HG03565 (cell line): ENCODE data around the gene RFXANK.

Source experiments
- ATAC-seq: cut with Tn5 transposase; IDR thresholded peaks from one replicate; pipeline ENCODE4 v1.9.1; 2021; ENCODE audit warnings: mild to moderate bottlenecking, moderate library complexity; ENCODE audit not compliant: unreplicated experiment

The RFXANK gene

DNA sequence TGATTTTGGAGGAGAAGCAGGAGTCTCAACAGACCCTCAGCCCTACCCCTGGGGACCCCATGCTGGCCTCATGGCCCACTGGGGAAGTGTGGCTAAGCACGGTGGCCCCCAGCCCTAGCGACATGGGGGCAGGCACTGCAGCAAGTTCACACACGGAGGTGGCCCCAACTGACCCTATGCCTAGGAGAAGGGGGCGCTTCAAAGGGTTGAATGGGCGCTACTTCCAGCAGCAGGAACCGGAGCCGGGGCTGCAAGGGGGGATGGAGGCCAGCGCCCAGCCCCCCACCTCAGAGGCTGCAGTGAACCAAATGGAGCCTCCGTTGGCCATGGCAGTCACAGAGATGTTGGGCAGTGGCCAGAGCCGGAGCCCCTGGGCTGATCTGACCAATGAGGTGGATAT is 34.6 kb downstream of the RFXANK start:
- no peak for ATAC-seq

DNA sequence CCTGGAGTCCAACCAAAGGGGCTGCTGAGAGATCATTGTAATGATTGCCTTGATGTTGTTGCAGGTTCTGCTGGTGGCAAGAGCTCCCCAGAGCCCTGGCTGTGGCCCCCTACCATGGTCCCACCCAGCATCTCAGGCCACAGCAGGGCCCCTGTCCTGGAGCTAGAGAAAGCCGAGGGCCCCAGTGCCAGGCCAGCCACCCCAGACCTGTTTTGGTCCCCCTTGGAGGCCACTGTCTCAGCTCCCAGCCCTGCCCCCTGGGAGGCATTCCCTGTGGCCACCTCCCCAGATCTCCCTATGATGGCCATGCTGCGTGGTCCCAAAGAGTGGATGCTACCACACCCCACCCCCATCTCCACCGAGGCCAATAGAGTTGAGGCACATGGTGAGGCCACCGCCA is 35.2 kb downstream of the RFXANK start:
- no peak for ATAC-seq

DNA sequence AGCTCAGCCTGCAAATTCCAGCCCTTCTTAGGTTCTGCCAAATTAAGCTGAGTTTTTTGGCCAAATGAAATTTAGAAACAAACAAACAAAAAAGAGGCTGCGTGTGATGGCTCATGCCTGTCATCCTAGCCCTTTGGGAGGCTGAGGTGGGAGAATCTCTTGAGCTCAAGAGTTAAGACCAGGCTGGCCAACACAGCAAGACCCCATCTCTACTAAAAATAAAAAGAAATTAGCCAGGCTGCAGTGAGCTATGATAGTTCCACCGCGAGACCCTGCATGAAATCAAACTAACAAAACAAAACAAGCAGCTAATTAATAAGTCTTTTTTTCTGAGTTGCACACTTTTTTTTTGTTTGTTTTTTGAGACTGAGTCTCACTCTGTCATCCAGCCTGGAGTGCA is 37.6 kb downstream of the RFXANK start:
- ATAC-seq, result no peak

DNA sequence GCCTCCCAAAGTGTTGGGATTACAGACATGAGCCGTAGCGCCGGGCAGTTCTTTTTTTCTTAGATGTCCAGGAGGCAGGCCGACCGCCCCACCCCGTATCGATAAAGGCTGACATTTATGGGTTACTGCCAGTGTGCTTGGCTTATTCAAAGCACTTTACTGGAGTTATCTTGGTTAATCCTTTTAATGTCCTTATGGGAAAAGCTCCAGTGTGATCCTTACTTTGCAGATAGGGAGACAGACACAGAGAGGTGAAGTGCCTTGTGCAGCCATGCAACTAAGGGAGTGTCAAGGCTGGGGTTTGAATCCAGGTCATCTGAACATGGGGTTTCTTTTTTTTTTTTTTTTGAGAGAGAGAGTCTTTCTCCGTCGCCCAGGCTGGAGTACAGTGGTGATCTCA is 38.9 kb downstream of the RFXANK start:
- no peak for ATAC-seq

DNA sequence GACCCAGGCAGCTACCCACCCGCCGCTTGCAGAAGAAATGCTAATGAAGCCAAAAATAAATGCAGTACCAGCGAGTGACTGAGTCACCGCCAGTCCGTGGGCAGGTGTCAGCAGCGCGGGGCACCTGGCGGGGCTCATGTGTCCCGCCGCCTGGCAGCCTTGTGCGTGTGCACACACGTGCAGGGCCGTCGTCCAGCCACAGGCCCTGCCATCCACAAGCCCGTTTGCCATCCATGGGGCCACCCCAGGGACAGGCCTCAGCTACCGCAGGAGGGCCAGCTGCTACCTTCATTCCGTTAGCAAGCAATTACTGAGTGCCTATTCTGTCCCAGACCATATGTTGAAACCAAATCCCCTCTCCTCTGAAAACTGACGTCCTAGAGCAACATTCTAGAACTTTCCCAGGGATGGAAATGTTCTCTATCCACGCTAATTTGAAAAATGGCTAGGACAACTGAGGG is 40.2 kb downstream of the RFXANK start:
- ATAC-seq, result no peak

DNA sequence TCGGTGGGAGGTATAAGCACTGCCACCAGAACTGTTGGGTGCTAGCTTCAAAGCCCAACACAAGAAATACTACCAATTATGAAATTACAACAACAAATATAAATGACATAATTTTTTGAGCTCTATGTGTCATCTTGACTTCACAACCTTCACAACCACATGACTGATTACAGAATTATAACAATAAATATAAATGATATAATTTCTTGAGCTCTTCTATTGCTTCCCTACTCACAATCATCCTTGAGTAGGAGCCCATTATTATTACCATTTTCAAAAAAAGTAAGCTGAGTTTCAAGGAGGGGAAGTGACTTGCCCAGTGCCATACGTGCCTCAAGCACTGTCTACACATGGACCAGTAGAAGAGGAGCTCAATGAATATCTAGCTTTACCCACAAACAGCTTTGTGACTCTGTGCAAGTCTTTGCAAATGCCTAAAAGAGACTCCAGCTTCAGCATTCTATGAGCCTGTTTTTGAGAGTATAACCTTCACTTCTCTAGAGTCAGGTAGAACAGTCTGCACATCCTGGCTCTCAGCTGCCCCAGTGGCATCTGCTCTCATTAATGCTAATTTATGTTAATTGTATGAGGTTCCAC is 42.3 kb downstream of the RFXANK start:
- ATAC-seq, result no peak

DNA sequence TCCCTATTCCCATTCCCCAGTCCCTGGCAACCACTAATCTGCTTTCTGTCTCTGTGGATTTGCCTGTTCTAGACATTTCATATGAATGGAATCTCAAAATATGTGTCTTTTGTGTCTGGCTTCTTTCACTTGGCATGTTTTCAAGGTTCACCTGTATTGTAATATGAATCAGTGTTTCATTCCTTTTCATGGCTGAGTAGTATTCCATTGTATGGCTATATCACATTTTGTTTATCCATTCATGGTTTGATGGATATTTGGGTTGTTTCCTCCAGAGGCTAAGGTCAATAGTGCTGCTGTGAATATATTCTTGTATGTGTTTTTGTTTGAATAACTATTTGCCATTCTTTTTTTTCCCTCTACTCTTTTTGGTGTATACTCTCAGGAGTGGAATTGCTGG is 44.1 kb downstream of the RFXANK start:
- no peak for ATAC-seq

DNA sequence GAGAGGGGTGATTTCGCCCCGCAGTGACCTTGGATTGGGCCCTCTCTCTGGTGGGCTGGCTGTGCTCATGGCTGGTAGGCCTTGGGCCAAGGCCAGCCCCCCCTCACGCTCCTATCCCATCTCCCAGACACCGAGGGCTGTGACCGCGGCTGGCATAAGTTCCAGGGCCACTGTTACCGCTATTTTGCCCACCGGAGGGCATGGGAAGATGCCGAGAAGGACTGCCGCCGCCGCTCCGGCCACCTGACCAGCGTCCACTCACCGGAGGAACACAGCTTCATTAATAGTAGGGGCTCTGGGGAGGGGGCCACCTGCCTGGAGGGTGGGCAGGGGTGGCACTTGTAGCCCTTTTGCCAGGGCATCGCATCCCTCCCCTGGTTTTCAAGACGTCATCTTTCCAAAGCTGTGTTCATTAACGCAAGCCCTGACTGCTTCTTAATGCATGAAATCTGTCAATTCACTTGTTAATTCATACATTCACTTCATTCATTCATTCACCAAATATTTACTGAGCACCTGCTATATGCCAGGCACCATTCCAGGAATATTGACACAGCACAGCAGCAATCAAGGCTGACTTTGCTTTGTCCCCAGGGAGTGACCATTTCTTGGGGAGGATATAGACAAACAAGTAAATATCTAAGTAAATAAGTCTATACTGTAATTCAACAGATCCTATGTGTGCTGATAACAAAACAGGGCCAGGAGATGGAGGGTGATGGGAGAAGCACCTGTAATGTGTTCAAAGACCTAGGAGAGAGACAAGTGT is 46.3 kb downstream of the RFXANK start:
- ATAC-seq, result no peak

DNA sequence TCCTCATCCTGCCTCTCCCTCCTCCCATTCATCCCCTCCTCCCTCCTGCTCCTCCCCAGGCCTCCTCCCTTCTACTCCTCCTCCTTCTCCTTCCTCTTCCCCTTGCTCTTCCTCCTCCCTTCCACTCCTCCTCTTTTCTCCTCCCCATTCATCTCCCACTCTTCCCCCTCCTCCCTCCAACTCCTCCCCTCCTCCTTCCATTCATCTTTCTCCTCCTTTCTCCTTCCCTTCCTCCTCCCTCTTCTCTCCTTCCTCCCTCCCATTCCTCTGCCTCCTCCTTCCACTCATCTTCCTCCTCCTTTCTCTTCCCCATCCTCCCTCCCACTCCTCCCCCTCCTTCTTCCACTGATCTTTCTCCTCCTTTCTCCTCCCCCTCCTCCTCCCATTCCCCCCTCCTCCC is 47.6 kb downstream of the RFXANK start:
- ATAC-seq, result no peak

DNA sequence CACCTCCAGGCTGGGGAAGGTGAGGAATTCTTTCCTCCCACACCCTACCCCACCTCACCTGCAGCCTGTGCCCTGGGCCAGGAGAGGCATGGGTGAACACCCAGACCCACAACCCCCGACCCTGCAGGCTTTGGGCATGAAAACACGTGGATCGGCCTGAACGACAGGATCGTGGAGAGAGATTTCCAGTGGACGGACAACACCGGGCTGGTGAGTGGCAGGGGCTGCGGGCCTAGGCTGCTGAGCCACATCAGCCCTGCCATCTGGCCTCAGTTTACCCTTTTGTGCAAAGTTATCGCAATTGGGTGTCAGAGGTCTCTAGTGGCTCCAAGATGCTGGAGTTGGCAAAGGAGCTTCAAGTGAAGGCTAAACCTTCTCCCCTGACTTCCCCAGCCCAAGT is 48.4 kb downstream of the RFXANK start:
- no peak for ATAC-seq

DNA sequence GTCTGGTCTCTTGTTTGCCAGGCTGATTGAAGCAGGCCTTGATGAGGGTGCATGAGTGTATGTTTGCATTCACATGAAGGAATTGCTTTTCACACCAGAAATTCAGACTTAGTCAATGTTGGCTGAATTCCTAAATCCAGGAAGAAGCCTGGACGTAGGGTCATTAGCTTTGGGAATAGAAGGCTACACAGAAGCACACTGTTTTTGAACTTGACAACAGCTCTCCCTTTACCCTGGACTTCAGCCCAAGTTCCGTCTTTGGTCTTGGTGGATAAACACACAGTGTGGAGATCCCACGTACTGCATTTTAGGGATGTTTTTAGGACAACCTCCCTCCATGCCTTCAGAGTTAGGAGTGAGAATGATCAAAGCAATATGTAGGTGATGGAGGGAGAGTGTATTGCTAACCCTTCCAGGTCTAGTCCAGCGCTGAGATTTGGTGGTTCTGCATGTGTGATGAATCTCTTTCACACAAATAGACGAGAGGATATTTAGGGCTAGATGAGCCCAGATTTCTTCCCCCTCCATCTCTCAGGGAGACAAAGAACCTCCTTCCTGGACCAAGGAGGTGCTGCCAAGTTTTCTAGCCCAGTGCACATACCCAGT is 58.2 kb downstream of the RFXANK start:
- no peak for ATAC-seq
